SH-SY5Y (cell line): ENCODE results near the gene FBLN2.

Experiments used
- GATA2 ChIP-seq: IDR thresholded peaks from 2 replicates; pipeline ENCODE4 v1.6.1; 2011; ENCODE audit warnings: mild to moderate bottlenecking, low read depth, low read length
- GATA3 ChIP-seq: IDR thresholded peaks from 2 replicates; pipeline ENCODE4 v1.6.1; 2011; ENCODE audit warnings: low read depth, mild to moderate bottlenecking, low read length, moderate library complexity

DNA sequence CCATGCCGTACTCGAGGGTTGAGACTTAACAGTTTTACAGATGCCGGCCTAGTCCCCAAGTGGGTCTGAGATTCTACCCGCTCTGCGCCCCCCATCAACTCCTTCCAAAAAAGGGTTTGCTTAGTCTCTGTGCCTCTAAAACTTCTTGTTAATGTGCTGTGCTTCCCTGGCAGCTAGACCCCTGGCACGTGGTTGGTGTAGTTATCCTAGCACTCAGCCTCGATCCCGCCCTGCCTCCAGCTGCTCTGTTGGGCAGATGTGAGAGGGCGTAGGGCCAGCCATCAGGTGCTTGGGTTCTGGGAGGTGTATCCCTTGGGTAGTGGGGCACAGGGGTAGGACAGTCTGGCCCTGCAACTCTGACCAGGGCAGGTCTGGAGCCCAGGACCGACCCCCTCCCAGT lies 79.5 kb downstream of the FBLN2 start:
- TF ChIP-seq GATA3 (no peak), GATA2 (no peak)
